Astrocyte (in vitro differentiated cells and primary cell): ENCODE results near the gene ZW10.

ENCODE experiments used
- EZH2 ChIP-seq: IDR thresholded peaks from 2 replicates; pipeline ENCODE4 v1.6.1; 2012; ENCODE audit warnings: mild to moderate bottlenecking, low read length, inconsistent platforms; ENCODE audit not compliant: insufficient read depth
- TF ChIP-seq, protein P1 (sequence below): IDR thresholded peaks from 2 replicates; pipeline ENCODE4 v1.5.1; 2011; ENCODE audit warnings: low read depth, mild to moderate bottlenecking, inconsistent platforms, low read length, moderate library complexity; ENCODE audit not compliant: insufficient read depth

DNA sequence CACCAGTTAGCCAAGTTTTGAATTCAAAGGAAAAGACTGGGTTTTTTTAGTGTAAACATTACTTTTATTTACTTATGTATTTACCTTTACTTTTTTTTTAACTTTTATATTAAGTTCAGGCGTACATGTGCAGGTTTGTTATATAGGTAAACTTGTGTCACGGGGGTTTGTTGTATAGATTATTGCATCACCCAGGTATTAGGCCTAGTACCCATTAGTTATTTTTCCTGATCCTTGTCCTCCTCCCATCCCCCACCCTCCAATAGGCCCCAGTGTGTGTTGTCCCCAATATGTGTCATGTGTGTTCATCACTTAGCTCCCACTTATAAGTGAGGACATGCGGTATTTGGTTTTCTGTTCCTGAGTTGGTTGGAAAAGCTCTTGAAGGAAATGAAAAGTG lies 20.6 kb downstream of the ZW10 start:
- TF ChIP-seq, protein P1, sequence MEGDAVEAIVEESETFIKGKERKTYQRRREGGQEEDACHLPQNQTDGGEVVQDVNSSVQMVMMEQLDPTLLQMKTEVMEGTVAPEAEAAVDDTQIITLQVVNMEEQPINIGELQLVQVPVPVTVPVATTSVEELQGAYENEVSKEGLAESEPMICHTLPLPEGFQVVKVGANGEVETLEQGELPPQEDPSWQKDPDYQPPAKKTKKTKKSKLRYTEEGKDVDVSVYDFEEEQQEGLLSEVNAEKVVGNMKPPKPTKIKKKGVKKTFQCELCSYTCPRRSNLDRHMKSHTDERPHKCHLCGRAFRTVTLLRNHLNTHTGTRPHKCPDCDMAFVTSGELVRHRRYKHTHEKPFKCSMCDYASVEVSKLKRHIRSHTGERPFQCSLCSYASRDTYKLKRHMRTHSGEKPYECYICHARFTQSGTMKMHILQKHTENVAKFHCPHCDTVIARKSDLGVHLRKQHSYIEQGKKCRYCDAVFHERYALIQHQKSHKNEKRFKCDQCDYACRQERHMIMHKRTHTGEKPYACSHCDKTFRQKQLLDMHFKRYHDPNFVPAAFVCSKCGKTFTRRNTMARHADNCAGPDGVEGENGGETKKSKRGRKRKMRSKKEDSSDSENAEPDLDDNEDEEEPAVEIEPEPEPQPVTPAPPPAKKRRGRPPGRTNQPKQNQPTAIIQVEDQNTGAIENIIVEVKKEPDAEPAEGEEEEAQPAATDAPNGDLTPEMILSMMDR, result no peak
- TF ChIP-seq EZH2, result no peak
